GM19351 (cell line): ENCODE data around the gene VEGFD.
"Not testable (repeated sequence)": the region's sequence is repeated elsewhere in the genome, so short reads cannot be mapped to it uniquely, and the experiment has no call there.

Source experiments
- ATAC-seq: cut with Tn5 transposase; IDR thresholded peaks from one replicate; pipeline ENCODE4 v1.9.1; 2021; ENCODE audit warnings: mild to moderate bottlenecking, moderate library complexity; ENCODE audit not compliant: unreplicated experiment

VEGFD gene

GRCh38 chrX:15314472-15314871 is 69.7 kb downstream of the VEGFD start:
- ATAC-seq: no peak

DNA sequence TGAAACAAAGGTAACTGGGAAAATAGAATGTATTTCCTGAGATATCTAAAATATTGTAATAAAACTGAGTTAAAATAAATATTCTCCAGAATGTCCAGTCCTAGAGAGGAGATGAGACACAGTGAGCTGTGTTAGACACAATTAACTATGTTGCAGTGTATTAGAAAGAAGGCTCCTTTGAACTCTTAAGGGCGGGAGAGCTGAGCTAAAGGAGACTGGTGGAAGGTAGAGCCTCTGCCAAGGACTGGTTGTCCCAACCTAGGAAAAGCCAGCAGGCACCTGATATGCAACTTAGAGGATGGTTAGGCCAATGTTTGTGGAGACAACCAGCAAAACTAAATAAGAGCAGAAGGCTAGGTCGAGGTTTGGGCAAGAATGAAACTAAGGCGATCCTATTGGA is 73.1 kb downstream of the VEGFD start:
- ATAC-seq: no peak

GRCh38 chrX:15310117-15310516 is 74.1 kb downstream of the VEGFD start:
- ATAC-seq: no peak

- ATAC-seq: not testable (repeated sequence)
Measured at GRCh38 chrX:15305899-15306298, 78.3 kb downstream of the VEGFD start.

GRCh38 chrX:15301924-15302323 is 82.3 kb downstream of the VEGFD start:
- no peak for ATAC-seq

GRCh38 chrX:15299941-15300851 is 84.0 kb downstream of the VEGFD start:
- no peak for ATAC-seq

GRCh38 chrX:15298780-15299179 is 85.4 kb downstream of the VEGFD start:
- ATAC-seq: no peak

DNA sequence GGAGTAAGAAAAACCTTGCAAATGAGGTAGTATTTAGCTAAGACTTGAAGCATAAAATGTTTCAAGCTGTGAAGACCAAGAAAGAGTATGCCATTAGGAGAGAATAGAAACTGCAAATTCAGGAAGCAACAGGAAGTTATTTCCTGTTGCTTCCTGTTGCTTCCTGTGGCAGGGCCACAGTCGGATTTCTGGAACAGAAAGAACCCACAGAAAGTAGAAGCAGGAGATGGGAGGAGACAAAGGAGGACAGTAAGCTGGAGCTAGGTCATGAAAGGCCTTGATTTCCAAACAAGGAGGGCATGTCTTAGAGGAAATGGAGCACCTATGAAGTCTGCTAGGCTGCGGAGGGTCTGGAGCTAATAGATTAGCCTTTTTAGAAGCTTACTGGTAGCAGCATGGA is 86.0 kb downstream of the VEGFD start:
- ATAC-seq: no peak
